IPS-20b (cell line): ENCODE measurements around the gene ETS1.

ENCODE experiments used
- H3K27ac ChIP-seq: one replicate; pipeline ENCODE4 v1.5.1; 2013; ENCODE audit warnings: low read length
- H3K27me3 ChIP-seq: 2 replicates; pipeline ENCODE4 v1.6.1; 2013; ENCODE audit warnings: mild to moderate bottlenecking, low read length, inconsistent platforms; ENCODE audit not compliant: insufficient read depth
- H3K36me3 ChIP-seq: 2 replicates; pipeline ENCODE4 v1.6.1; 2013; ENCODE audit warnings: low read depth, mild to moderate bottlenecking, inconsistent platforms, low read length, moderate library complexity; ENCODE audit not compliant: insufficient read depth
- H3K4me1 ChIP-seq: 2 replicates; pipeline ENCODE4 v1.6.1; 2013; ENCODE audit warnings: mild to moderate bottlenecking, control low read depth, inconsistent platforms, low read length, moderate library complexity; ENCODE audit not compliant: insufficient read depth
- H3K4me3 ChIP-seq: 2 replicates; pipeline ENCODE4 v1.5.1; 2013; ENCODE audit warnings: mild to moderate bottlenecking, low read length, inconsistent platforms
- H3K9ac ChIP-seq: 2 replicates; pipeline ENCODE4 v1.6.1; 2013; ENCODE audit warnings: low read depth, mild to moderate bottlenecking, inconsistent platforms, low read length, moderate library complexity
- H3K9me3 ChIP-seq: 2 replicates; pipeline ENCODE4 v1.6.1; 2013; ENCODE audit warnings: mild to moderate bottlenecking, low read depth, low read length, inconsistent platforms; ENCODE audit not compliant: insufficient read depth

The ETS1 gene

GRCh38 chr11:128587415-128587814 is at the start of gene ETS1:
Gene ETS1, minus strand, starts transcription at chr11:128587558. Its CDS starts 14,428 bp downstream, at chr11:128573130.
- H3K27me3 ChIP-seq, result peaks cover 44% of the 10 kb centered on the region; the same call in 1 of the 2 replicates
- no peaks in the 10 kb centered on the region for H3K9me3 ChIP-seq
- H3K4me1 ChIP-seq, result peaks cover 30% of the 10 kb centered on the region
- no peak within 1 kb of the TSS for H3K27ac ChIP-seq
- no peaks in the 10 kb centered on the region for H3K36me3 ChIP-seq
- peak within 1 kb of the TSS; percentile 63; the same call in 1 of the 2 replicates for H3K9ac ChIP-seq
- H3K4me3 ChIP-seq, result peak within 1 kb of the TSS; percentile 78

- Histone ChIP-seq H3K9ac (no peak overlapping the region), H3K27me3 (no peaks in the 10 kb centered on the region), H3K9me3 (no peaks in the 10 kb centered on the region), H3K4me3 (no peak overlapping the region), H3K27ac (no peak overlapping the region), H3K4me1 (no peaks in the 10 kb centered on the region), H3K36me3 (no peaks in the 10 kb centered on the region)
Observed at GRCh38 chr11:128634395-128634794, 47.0 kb upstream of the ETS1 start.

DNA sequence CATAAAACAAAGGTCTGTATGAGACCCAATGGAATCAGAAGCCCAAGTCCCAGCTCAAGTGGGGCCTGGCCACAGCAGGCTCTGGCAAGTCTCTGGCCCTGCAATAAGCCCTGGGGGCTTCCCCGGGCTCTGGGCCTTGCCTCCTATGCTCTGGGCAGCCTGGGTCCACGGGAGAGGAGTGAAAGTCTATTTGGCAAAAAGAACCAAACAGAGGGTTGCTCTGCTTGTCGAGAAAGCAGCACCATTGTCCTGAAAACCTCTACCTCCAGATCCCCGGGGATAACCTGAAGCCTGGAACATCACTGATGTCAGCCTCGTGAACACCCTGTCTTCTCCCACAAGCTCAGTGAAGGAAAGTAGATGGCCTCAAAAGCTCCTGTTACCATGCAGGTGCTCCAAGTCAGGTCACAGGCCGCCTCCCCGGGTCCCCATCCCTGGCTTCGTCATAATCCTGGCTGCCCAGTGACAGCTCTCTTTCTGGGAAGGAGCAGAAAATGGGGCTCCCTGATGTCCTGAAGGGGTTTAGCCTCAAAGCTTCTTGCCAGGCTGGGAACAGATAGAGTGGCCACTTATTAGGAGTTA is 46.1 kb upstream of the ETS1 start:
- Histone ChIP-seq H3K9me3 (no peaks in the 10 kb centered on the region), H3K4me3 (no peak overlapping the region), H3K9ac (no peak overlapping the region), H3K4me1 (no peaks in the 10 kb centered on the region), H3K36me3 (no peaks in the 10 kb centered on the region), H3K27ac (no peak overlapping the region), H3K27me3 (no peaks in the 10 kb centered on the region; the same call in 1 of the 2 replicates)

GRCh38 chr11:128632141-128632791 is 44.9 kb upstream of the ETS1 start:
- Histone ChIP-seq H3K27ac (no peak overlapping the region), H3K9ac (no peak overlapping the region), H3K4me3 (no peak overlapping the region), H3K27me3 (no peaks in the 10 kb centered on the region; the same call in 1 of the 2 replicates), H3K4me1 (no peaks in the 10 kb centered on the region), H3K36me3 (no peaks in the 10 kb centered on the region), H3K9me3 (no peaks in the 10 kb centered on the region)

DNA sequence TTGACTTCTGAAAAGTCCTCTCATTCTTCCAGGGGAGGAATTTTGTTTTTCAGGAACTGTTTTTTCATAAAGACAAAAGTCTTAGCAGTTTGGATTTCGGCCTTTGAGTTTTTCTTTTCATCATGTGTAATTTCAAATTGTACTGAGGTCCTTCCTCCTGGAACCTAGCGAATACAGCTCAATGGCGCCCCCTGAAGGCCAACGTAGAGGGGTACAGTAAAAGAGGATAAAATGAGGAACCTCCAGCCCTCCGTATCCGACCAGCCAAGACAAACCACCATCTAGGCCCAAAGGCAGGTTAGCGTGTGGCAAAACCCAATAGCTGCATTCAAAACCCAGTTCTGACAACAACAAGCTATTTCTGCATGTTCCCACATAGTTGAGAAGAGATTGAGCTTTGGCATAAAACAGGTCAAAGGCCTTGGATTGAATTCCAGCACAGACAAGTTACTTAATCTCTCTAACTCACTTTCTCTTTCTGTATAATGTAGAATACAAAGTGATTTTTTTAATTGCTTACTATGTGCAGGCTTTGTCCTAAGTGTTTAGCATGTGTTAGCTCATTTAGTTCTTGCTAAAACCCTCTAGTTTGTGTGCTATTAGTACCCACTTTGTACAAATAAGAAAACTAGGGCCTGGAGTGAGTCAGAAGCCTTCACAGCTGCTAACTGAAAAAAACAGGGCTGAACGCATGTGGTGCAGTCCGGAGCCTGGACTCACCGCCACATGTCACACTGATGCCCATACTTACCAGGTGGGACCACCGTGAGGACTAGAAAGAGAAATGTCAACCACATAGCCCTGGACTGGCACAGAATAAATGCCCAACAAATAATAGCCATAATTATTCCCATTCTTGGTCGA is 43.2 kb upstream of the ETS1 start:
- H3K9ac ChIP-seq, result no peak overlapping the region
- no peaks in the 10 kb centered on the region for H3K36me3 ChIP-seq
- no peak overlapping the region for H3K4me3 ChIP-seq
- no peaks in the 10 kb centered on the region for H3K9me3 ChIP-seq
- H3K27ac ChIP-seq, result no peak overlapping the region
- H3K4me1 ChIP-seq, result no peaks in the 10 kb centered on the region
- no peaks in the 10 kb centered on the region; the same call in 1 of the 2 replicates for H3K27me3 ChIP-seq

DNA sequence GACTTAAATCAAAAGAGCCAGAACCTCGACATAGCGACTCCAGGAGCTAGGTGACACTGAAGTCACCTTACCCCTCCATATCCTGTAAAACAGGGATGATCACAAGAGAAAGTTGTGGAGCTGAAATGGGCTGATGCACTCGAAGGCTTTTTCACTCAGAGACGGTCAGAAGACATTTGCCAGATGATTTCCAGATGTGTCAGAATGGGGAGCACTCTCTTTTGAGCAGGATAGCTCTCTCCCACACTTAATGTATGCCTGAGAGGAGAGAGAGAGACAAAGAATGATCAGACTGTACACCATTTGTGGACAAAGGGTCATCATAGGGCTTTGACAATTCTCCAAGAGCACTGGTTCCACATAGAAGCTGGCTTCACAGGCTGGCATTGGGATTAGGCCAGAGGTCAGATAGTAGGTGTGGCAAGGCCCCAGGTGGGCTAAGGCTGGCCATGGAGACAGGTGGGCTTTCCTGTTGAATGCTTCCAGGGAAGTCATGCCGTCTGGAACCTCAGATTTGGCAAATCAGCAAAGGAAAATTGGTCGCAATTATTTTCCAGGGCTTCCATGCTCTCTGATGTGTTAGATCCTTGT is 42.3 kb upstream of the ETS1 start:
- H3K9me3 ChIP-seq, result no peaks in the 10 kb centered on the region
- no peak overlapping the region for H3K27ac ChIP-seq
- H3K4me1 ChIP-seq, result peaks cover 3% of the 10 kb centered on the region; the same call in 1 of the 2 replicates
- no peaks in the 10 kb centered on the region; the same call in 1 of the 2 replicates for H3K27me3 ChIP-seq
- H3K9ac ChIP-seq, result no peak overlapping the region
- H3K4me3 ChIP-seq, result no peak overlapping the region
- no peaks in the 10 kb centered on the region for H3K36me3 ChIP-seq

- H3K9ac ChIP-seq, result no peak overlapping the region
- H3K4me1 ChIP-seq, result peaks cover 3% of the 10 kb centered on the region; the same call in 1 of the 2 replicates
- H3K27me3 ChIP-seq, result no peaks in the 10 kb centered on the region; the same call in 1 of the 2 replicates
- no peak overlapping the region for H3K27ac ChIP-seq
- no peaks in the 10 kb centered on the region for H3K9me3 ChIP-seq
- H3K36me3 ChIP-seq, result no peaks in the 10 kb centered on the region
- H3K4me3 ChIP-seq, result no peak overlapping the region
Observed at GRCh38 chr11:128628686-128629085, 41.3 kb upstream of the ETS1 start.

- Histone ChIP-seq H3K9me3 (no peaks in the 10 kb centered on the region), H3K27ac (no peak overlapping the region), H3K9ac (no peak overlapping the region), H3K36me3 (no peaks in the 10 kb centered on the region), H3K4me1 (peaks cover 3% of the 10 kb centered on the region; the same call in 1 of the 2 replicates), H3K27me3 (no peaks in the 10 kb centered on the region; the same call in 1 of the 2 replicates), H3K4me3 (no peak overlapping the region)
Observed at GRCh38 chr11:128628325-128628673, 40.9 kb upstream of the ETS1 start.

DNA sequence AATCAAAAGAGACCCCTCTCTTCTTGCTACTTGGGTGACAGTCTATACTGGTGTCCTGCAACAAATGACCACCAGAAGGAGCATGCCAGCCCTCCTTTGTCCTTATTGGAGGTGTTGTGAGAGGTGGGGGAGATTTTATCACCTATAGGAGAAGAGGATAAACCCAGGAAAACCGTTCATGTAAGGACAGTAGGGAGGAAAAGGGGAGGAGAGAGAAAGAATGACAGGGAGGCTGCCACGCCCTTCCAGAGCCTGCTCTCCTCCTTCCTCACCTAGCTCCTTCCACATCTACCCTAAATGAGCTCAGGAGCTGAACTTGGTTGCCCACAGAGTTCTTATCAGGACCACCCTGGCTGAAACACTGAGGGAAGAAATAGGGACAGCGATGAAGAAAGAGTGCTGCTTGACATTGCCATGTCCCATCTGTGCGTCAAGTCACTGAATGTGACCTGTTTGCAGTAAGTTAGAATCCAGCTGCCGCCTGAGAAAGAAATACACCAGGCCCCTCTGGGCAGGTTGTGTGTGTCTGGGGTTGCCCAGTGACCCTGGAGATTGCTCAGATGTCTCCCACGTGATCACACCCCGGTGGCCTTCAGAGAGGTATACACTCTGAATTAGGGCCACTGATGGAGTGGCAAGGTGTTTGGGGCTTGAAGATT is 40.4 kb upstream of the ETS1 start:
- Histone ChIP-seq H3K27ac (no peak overlapping the region), H3K9me3 (no peaks in the 10 kb centered on the region), H3K36me3 (no peaks in the 10 kb centered on the region), H3K27me3 (peaks cover under 1% of the 10 kb centered on the region; the same call in 1 of the 2 replicates), H3K9ac (no peak overlapping the region), H3K4me3 (no peak overlapping the region), H3K4me1 (peaks cover 3% of the 10 kb centered on the region; the same call in 1 of the 2 replicates)

GRCh38 chr11:128626913-128627665 is 39.7 kb upstream of the ETS1 start:
- no peaks in the 10 kb centered on the region for H3K36me3 ChIP-seq
- H3K9ac ChIP-seq, result no peak overlapping the region

More at GRCh38 chr11:128626913-128627665, 39.7 kb upstream of the ETS1 start:
- peaks cover 3% of the 10 kb centered on the region; the same call in 1 of the 2 replicates for H3K4me1 ChIP-seq
- no peaks in the 10 kb centered on the region for H3K9me3 ChIP-seq
- peaks cover 6% of the 10 kb centered on the region; the same call in 1 of the 2 replicates for H3K27me3 ChIP-seq
- no peak overlapping the region for H3K27ac ChIP-seq
- H3K4me3 ChIP-seq, result no peak overlapping the region
